Esophagus muscularis mucosa (tissue), 4 donors: ENCODE data around the gene WDR59.

ENCODE experiments used
- CTCF ChIP-seq, 3 experiments: fragments of 200-600 bp in 2 of 3; fragments of 450-650 bp in 1 of 3; sonication (generic) in 2 of 3; IDR thresholded peaks; one replicate each; pipeline ENCODE4 v1.5.1; 2017 to 2019; ENCODE audit warnings: antibody characterized with exemption in 3 of 3, mild to moderate bottlenecking in 2 of 3, moderate library complexity in 1 of 3
- EP300 ChIP-seq: sonication (generic); formaldehyde crosslinking; IDR thresholded peaks from one replicate; pipeline ENCODE4 v1.6.1; 2017; ENCODE audit warnings: antibody characterized with exemption
- POLR2A ChIP-seq: fragments of 450-650 bp; IDR thresholded peaks from one replicate; pipeline ENCODE4 v1.6.1; 2017; ENCODE audit warnings: antibody characterized with exemption, moderate library complexity, mild to moderate bottlenecking, low read depth
- POLR2AphosphoS5 ChIP-seq, 2 donors: sonication (generic); formaldehyde crosslinking; IDR thresholded peaks; one replicate each; pipeline ENCODE4 v1.6.1; 2017; ENCODE audit warnings: antibody characterized with exemption in 2 of 2

GRCh38 chr16:74939688-74940087 is 45.2 kb downstream of the WDR59 start:
- no peak for TF ChIP-seq EP300
- TF ChIP-seq CTCF (IDR thresholded peaks at IDR 0.05): no peak
- no peak for TF ChIP-seq POLR2A
- TF ChIP-seq POLR2AphosphoS5 (IDR thresholded peaks at IDR 0.05): no peak
